ENCODE results near the gene MMP21. TPM values are rescaled to one million over a fixed set of nuclear protein-coding genes. Genes with fewer than 3 reads are reported as not detected.
A peak's percentile ranks its signal among the peaks of the same experiment; 100 is the strongest.

MMP21 gene
- total RNA-seq, 1 experiment from 2014 or later, result not detected

GRCh38 chr10:125797994-125798662 lies 22.5 kb upstream of the MMP21 start:
- H3K27me3 Mint-ChIP-seq (ENCODE audit: low read depth), result no peaks in the 10 kb centered on the region
- H3K4me1 Mint-ChIP-seq, result no peaks in the 10 kb centered on the region
- TF ChIP-seq, protein P1, sequence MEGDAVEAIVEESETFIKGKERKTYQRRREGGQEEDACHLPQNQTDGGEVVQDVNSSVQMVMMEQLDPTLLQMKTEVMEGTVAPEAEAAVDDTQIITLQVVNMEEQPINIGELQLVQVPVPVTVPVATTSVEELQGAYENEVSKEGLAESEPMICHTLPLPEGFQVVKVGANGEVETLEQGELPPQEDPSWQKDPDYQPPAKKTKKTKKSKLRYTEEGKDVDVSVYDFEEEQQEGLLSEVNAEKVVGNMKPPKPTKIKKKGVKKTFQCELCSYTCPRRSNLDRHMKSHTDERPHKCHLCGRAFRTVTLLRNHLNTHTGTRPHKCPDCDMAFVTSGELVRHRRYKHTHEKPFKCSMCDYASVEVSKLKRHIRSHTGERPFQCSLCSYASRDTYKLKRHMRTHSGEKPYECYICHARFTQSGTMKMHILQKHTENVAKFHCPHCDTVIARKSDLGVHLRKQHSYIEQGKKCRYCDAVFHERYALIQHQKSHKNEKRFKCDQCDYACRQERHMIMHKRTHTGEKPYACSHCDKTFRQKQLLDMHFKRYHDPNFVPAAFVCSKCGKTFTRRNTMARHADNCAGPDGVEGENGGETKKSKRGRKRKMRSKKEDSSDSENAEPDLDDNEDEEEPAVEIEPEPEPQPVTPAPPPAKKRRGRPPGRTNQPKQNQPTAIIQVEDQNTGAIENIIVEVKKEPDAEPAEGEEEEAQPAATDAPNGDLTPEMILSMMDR (conservative IDR thresholded peaks at IDR 0.05), result no peak
- Histone ChIP-seq H4K5ac (ENCODE audit: insufficient read length, low read depth, low read length) (no peak overlapping the region), H2AFZ (ENCODE audit: low read length) (no peak overlapping the region), H3K56ac (ENCODE audit: insufficient read length, low read depth, low read length) (no peak overlapping the region), H3K4me2 (ENCODE audit: insufficient read depth, insufficient read length, low read length) (no peak overlapping the region), H3K23me2 (ENCODE audit: insufficient read length, low read depth, low read length, poor library complexity, severe bottlenecking) (no peaks in the 10 kb centered on the region), H3K79me2 (ENCODE audit: insufficient read depth, low read length) (no peaks in the 10 kb centered on the region), H2BK20ac (ENCODE audit: low read depth, low read length, poor library complexity, severe bottlenecking) (no peak overlapping the region), H4K8ac (replicated peaks; ENCODE audit: insufficient read length, low read depth, low read length) (no peak overlapping the region), H3T11ph (ENCODE audit: low read length) (no peak overlapping the region), H3K27ac (ENCODE audit: insufficient read length, low read depth, low read length) (no peak overlapping the region), H2BK15ac (ENCODE audit: low read depth, low read length) (no peak overlapping the region), H3K9ac (ENCODE audit: extremely low read depth, insufficient read length, low read length) (no peak overlapping the region), H3K18ac (ENCODE audit: insufficient read length, low read depth, low read length) (no peak overlapping the region), H3K27me3 (ENCODE audit: insufficient read depth, low read length) (no peaks in the 10 kb centered on the region), H2BK12ac (ENCODE audit: insufficient read length, low read depth, low read length) (no peak overlapping the region), H3K4me1 (ENCODE audit: insufficient read depth, low read length) (no peaks in the 10 kb centered on the region), H3K23ac (ENCODE audit: insufficient read length, low read depth, low read length) (no peak overlapping the region), H2AK5ac (ENCODE audit: insufficient read length, low read length) (no peak overlapping the region), H3K79me1 (ENCODE audit: insufficient read depth, low read depth, low read length, poor library complexity, severe bottlenecking) (no peaks in the 10 kb centered on the region), H3K14ac (ENCODE audit: insufficient read depth, low read length) (no peak overlapping the region), H2BK120ac (ENCODE audit: low read depth, low read length, poor library complexity, severe bottlenecking) (no peak overlapping the region), H4K20me1 (ENCODE audit: control insufficient read depth, insufficient read depth, insufficient read length) (no peaks in the 10 kb centered on the region), H3K9me3 (ENCODE audit: control insufficient read depth, low read depth, low read length) (no peaks in the 10 kb centered on the region), H2BK5ac (ENCODE audit: insufficient read length, low read length) (no peak overlapping the region), H4K91ac (ENCODE audit: insufficient read length, low read depth, low read length) (no peak overlapping the region), H3K4ac (ENCODE audit: low read depth, low read length) (no peak overlapping the region)
- H3K4me3 Mint-ChIP-seq, result no peak overlapping the region
- H3K27ac Mint-ChIP-seq, result peak overlapping the region in 1 of 3 experiments; percentile 85; a peak in 3 of 7 replicates
- no peak for DNase-seq
- no peaks in the 10 kb centered on the region for H3K9me3 Mint-ChIP-seq
- H3K36me3 Mint-ChIP-seq (ENCODE audit: insufficient read depth in 1 of 3, low read depth in 3 of 3), result peaks cover 5 to 33% (median 18%) of the 10 kb centered on the region in 3 experiments
- WGBS (ENCODE audit: extremely low coverage, insufficient read length, low lambda C conversion rate), result no CpG with 5 or more reads among the region's 5 CpGs

Data from H9 (cell line).